MM.1S (cell line): ENCODE results near the gene PLXDC2.

ENCODE experiments used
- DNase-seq: peaks from one replicate; pipeline ENCODE4 v3.0.0-alpha.2; 2015
- H2AFZ ChIP-seq: fragments of 300-600 bp; sonication (generic); 2 replicates; pipeline ENCODE4 v1.6.0; 2016; ENCODE audit warnings: antibody characterized with exemption, low read length
- H3F3A ChIP-seq: fragments of 300-600 bp; sonication (generic); 2 replicates; pipeline ENCODE4 v1.6.1; 2016; ENCODE audit warnings: mild to moderate bottlenecking, antibody characterized with exemption, low read length, moderate library complexity, mixed read lengths; ENCODE audit not compliant: insufficient read depth
- H3K27ac ChIP-seq: fragments of 300-600 bp; sonication (generic); 2 replicates; pipeline ENCODE4 v1.5.1; 2016; ENCODE audit warnings: mild to moderate bottlenecking, low read length
- H3K27me3 ChIP-seq: fragments of 300-600 bp; sonication (generic); replicated peaks from 2 replicates; pipeline ENCODE4 v1.6.0; 2016; ENCODE audit warnings: low read length; ENCODE audit not compliant: insufficient read depth
- H3K36me3 ChIP-seq: fragments of 300-600 bp; sonication (generic); replicated peaks from 2 replicates; pipeline ENCODE4 v1.6.1; 2016; ENCODE audit warnings: mild to moderate bottlenecking, low read length, mixed read lengths; ENCODE audit not compliant: insufficient read depth
- H3K4me1 ChIP-seq: fragments of 300-600 bp; sonication (generic); 2 replicates; pipeline ENCODE4 v1.6.1; 2016; ENCODE audit warnings: low read length, mixed read lengths
- H3K4me2 ChIP-seq: fragments of 300-600 bp; sonication (generic); 2 replicates; pipeline ENCODE4 v1.6.0; 2016; ENCODE audit warnings: low read depth, low read length
- H3K4me3 ChIP-seq: fragments of 300-600 bp; sonication (generic); 2 replicates; pipeline ENCODE4 v1.5.1; 2016; ENCODE audit warnings: low read length, mixed read lengths
- H3K79me2 ChIP-seq: fragments of 300-600 bp; sonication (generic); 2 replicates; pipeline ENCODE4 v1.6.1; 2016; ENCODE audit warnings: mixed run types, low read length, mixed read lengths
- H3K9ac ChIP-seq: fragments of 300-600 bp; sonication (generic); 2 replicates; pipeline ENCODE4 v1.6.1; 2016; ENCODE audit warnings: low read length, mixed read lengths
- H3K9me2 ChIP-seq: fragments of 300-600 bp; sonication (generic); replicated peaks from 2 replicates; pipeline ENCODE4 v1.6.1; 2016; ENCODE audit warnings: mild to moderate bottlenecking, low read length, mixed read lengths; ENCODE audit not compliant: insufficient read depth
- H3K9me3 ChIP-seq: fragments of 300-600 bp; sonication (generic); replicated peaks from 2 replicates; pipeline ENCODE4 v1.6.1; 2016; ENCODE audit warnings: mild to moderate bottlenecking, low read length, mixed read lengths; ENCODE audit not compliant: insufficient read depth
- H4K20me1 ChIP-seq: fragments of 300-600 bp; sonication (generic); 2 replicates; pipeline ENCODE4 v1.6.1; 2016; ENCODE audit warnings: mild to moderate bottlenecking, low read length, moderate library complexity, mixed read lengths; ENCODE audit not compliant: insufficient read depth
- EZH2 ChIP-seq: fragments of 300-600 bp; sonication (generic); optimal IDR thresholded peaks from 2 replicates; pipeline ENCODE3; 2017; ENCODE audit warnings: low read depth, mild to moderate bottlenecking, antibody characterized with exemption, low read length, mixed read lengths
- EZH2phosphoT487 ChIP-seq: fragments of 300-600 bp; sonication (generic); IDR thresholded peaks from 2 replicates; pipeline ENCODE4 v1.6.1; 2018; ENCODE audit warnings: antibody characterized with exemption, low read length
- TF ChIP-seq, protein P1 (sequence below): fragments of 300-600 bp; sonication (generic); IDR thresholded peaks from 2 replicates; pipeline ENCODE4 v1.5.1; 2016; ENCODE audit warnings: antibody characterized with exemption, low read length, mixed read lengths

Gene PLXDC2

GRCh38 chr10:19977097-19977521 lies 160.9 kb downstream of the PLXDC2 start:
- Histone ChIP-seq H3K27me3 (no peaks in the 10 kb centered on the region), H3K27ac (no peak overlapping the region), H3K4me2 (no peak overlapping the region), H3K4me1 (no peaks in the 10 kb centered on the region), H3K4me3 (no peak overlapping the region), H3K79me2 (no peaks in the 10 kb centered on the region), H4K20me1 (no peaks in the 10 kb centered on the region), H3K9me3 (no peaks in the 10 kb centered on the region), H3F3A (no peaks in the 10 kb centered on the region), H3K9ac (no peak overlapping the region), H3K36me3 (no peaks in the 10 kb centered on the region), H2AFZ (no peak overlapping the region), H3K9me2 (no peaks in the 10 kb centered on the region)
- no peak for DNase-seq
- TF ChIP-seq EZH2phosphoT487 (no peak), EZH2 (no peak)
- TF ChIP-seq, protein P1, sequence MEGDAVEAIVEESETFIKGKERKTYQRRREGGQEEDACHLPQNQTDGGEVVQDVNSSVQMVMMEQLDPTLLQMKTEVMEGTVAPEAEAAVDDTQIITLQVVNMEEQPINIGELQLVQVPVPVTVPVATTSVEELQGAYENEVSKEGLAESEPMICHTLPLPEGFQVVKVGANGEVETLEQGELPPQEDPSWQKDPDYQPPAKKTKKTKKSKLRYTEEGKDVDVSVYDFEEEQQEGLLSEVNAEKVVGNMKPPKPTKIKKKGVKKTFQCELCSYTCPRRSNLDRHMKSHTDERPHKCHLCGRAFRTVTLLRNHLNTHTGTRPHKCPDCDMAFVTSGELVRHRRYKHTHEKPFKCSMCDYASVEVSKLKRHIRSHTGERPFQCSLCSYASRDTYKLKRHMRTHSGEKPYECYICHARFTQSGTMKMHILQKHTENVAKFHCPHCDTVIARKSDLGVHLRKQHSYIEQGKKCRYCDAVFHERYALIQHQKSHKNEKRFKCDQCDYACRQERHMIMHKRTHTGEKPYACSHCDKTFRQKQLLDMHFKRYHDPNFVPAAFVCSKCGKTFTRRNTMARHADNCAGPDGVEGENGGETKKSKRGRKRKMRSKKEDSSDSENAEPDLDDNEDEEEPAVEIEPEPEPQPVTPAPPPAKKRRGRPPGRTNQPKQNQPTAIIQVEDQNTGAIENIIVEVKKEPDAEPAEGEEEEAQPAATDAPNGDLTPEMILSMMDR = no peak

DNA sequence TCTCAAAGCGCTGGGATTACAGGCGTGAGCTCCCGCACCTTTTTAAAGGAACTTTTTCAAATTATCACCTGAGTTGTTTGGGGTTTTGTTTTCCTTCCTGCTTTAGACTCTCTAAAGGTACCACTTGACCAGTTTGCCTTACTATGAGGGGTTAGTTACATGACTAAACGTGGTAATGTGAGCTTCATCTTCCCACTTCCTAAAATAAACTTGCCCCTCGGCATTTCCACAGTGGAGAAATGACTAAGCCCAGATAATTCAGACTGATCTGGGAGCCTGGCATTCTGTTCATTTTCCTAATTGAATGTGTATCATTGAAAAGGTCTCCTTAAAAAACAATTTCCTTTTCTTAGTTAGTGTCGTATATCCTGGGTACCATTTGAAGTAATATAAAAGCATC lies 163.4 kb downstream of the PLXDC2 start:
- no peaks in the 10 kb centered on the region for H3K27me3 ChIP-seq
- no peaks in the 10 kb centered on the region for H3K9me3 ChIP-seq
- no peak overlapping the region for H3K27ac ChIP-seq
- H3K9ac ChIP-seq = no peak overlapping the region
- no peaks in the 10 kb centered on the region for H3K79me2 ChIP-seq
- no peaks in the 10 kb centered on the region for H4K20me1 ChIP-seq
- H3K4me1 ChIP-seq = no peaks in the 10 kb centered on the region
- no peak overlapping the region for H2AFZ ChIP-seq
- no peak overlapping the region for H3K4me2 ChIP-seq
- DNase-seq = no peak
- no peaks in the 10 kb centered on the region for H3F3A ChIP-seq
- H3K9me2 ChIP-seq = no peaks in the 10 kb centered on the region
- no peak overlapping the region for H3K4me3 ChIP-seq
- no peak for TF ChIP-seq EZH2
- no peak for TF ChIP-seq EZH2phosphoT487
- TF ChIP-seq, protein P1 = no peak
- H3K36me3 ChIP-seq = no peaks in the 10 kb centered on the region

DNA sequence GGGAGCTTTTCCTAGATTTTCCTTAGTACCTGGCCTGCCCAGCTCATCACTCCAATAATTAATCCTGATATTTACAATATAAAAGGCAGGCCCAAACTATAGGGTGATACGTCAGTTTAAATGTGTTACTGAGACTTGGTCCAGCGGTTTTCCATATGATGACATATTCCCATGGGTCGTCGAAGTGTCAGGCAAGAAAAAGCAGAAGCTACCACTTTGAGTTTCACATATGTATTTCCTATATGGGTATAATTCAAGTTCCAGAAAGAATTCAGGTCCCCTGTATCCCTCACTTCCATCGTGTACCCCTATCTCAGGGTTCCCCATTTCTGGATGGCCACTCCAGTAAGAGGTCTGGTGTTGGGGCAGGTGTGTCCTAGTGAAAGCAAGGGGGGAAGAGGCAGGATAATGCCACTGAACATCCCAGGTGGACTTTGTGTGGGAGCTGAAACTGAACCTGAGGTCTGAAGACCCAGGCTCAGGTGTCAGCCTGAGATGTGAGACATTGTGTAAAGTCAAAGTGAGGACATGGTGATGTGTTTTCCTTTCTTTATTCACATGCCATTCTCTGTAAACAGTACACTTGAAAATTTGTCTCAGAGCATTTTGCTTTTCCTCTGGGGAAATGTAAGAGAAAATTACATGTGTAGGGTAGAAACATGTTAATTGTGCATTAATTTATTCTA lies 167.8 kb downstream of the PLXDC2 start:
- H2AFZ ChIP-seq = no peak overlapping the region
- TF ChIP-seq, protein P1 = no peak
- TF ChIP-seq EZH2phosphoT487 (no peak), EZH2 (no peak)
- no peaks in the 10 kb centered on the region for H3K27me3 ChIP-seq
- no peak overlapping the region for H3K4me3 ChIP-seq
- H3F3A ChIP-seq = no peaks in the 10 kb centered on the region
- no peak overlapping the region for H3K9ac ChIP-seq
- DNase-seq = no peak
- no peaks in the 10 kb centered on the region for H3K4me1 ChIP-seq
- H3K4me2 ChIP-seq = no peak overlapping the region
- H3K27ac ChIP-seq = no peak overlapping the region
- no peaks in the 10 kb centered on the region for H3K79me2 ChIP-seq
- H3K9me2 ChIP-seq = no peaks in the 10 kb centered on the region
- no peaks in the 10 kb centered on the region for H3K9me3 ChIP-seq
- no peaks in the 10 kb centered on the region for H3K36me3 ChIP-seq
- no peaks in the 10 kb centered on the region for H4K20me1 ChIP-seq
